ENCODE data around the gene BHLHA9. TPM values are rescaled to one million over a fixed set of nuclear protein-coding genes. Genes with fewer than 3 reads are reported as not detected.

BHLHA9 gene
- total and polyA plus RNA-seq, 2 of the 8 experiments (the other 6 are each of a cell fraction or from before 2014, with no cell fraction given), result 0.29 to 0.34 TPM

GRCh38 chr17:1251866-1252608, 18.2 kb upstream of the BHLHA9 start:
- no peak overlapping the region for H3K23ac ChIP-seq (ENCODE audit: insufficient read length)
- H3K4me1 ChIP-seq (replicated peaks in 1 of 4; ENCODE audit: control insufficient read depth in 3 of 4, insufficient read depth in 4 of 4, low read length in 3 of 4), result no peaks in the 10 kb centered on the region
- no peaks in the 10 kb centered on the region for H3K27me3 ChIP-seq (replicated peaks in 1 of 4; ENCODE audit: control insufficient read depth in 3 of 4, extremely low read depth in 1 of 4, insufficient read depth in 3 of 4, low read length in 3 of 4)
- no peak overlapping the region for H4K8ac ChIP-seq (ENCODE audit: extremely low read depth, insufficient read depth, low read length)
- no peak overlapping the region for H2AFZ ChIP-seq (ENCODE audit: low read length)
- no peak overlapping the region for H3K18ac ChIP-seq (ENCODE audit: extremely low read depth, low read length)
- no peak overlapping the region for H3K4me2 ChIP-seq (ENCODE audit: insufficient read depth in 1 of 2, low read depth in 2 of 2, low read length in 2 of 2)
- H3K9ac ChIP-seq (replicated peaks in 1 of 4; ENCODE audit: extremely low read depth in 1 of 4, low read depth in 3 of 4, low read length in 3 of 4), result no peak overlapping the region
- no peak overlapping the region for H3K14ac ChIP-seq (ENCODE audit: insufficient read length)
- no peak overlapping the region for H3K56ac ChIP-seq (replicated peaks; ENCODE audit: insufficient read length, low read depth, low read length)
- H3K23me2 ChIP-seq (ENCODE audit: low read depth, low read length), result no peaks in the 10 kb centered on the region
- H2BK5ac ChIP-seq (ENCODE audit: low read depth, low read length), result no peak overlapping the region
- no peaks in the 10 kb centered on the region for H3K36me3 ChIP-seq (ENCODE audit: control insufficient read depth in 2 of 4, insufficient read depth in 4 of 4, low read length in 3 of 4)
- no peak overlapping the region for H2BK12ac ChIP-seq (ENCODE audit: low read depth, low read length)
- no peak for DNase-seq (ENCODE audit: low read depth in 1 of 2, low spot score in 2 of 2)
- peaks cover 0 to 3% of the 10 kb centered on the region in 2 experiments; a peak in 1 of 4 replicates for H3K9me3 ChIP-seq (ENCODE audit: insufficient read depth in 2 of 2, low read depth in 1 of 2, low read length in 1 of 2)
- H3K79me1 ChIP-seq (ENCODE audit: low read depth, low read length), result no peaks in the 10 kb centered on the region
- FAIRE-seq, result no peak
- no peak overlapping the region for H2BK20ac ChIP-seq (ENCODE audit: low read length)
- H3K4ac ChIP-seq (replicated peaks; ENCODE audit: insufficient read length, low read depth, low read length), result no peak overlapping the region
- no peak overlapping the region for H2BK120ac ChIP-seq (replicated peaks; ENCODE audit: low read depth, low read length)
- TF ChIP-seq CTBP2 (IDR thresholded peaks at IDR 0.05; ENCODE audit: borderline replicate concordance, insufficient read depth, insufficient read length, low read length) (no peak), KDM4A (IDR thresholded peaks at IDR 0.05; ENCODE audit: low read depth, low read length, severe bottlenecking) (no peak), E2F6 (IDR thresholded peaks at IDR 0.05) (no peak), TAF7 (optimal IDR thresholded peaks at IDR 0.05; ENCODE audit: borderline replicate concordance, low read depth, low read length) (no peak), BCL11A (IDR thresholded peaks at IDR 0.05; ENCODE audit: low read depth in 2 of 2, low read length in 2 of 2) (no peak), TBP (IDR thresholded peaks at IDR 0.05; ENCODE audit: low read depth, low read length) (no peak), NANOG (IDR thresholded peaks at IDR 0.05; ENCODE audit: insufficient read depth, low read depth, low read length, poor library complexity, severe bottlenecking) (no peak)
- no peak overlapping the region for H3K4me3 ChIP-seq (ENCODE audit: extremely low read depth in 1 of 4, insufficient read depth in 2 of 4, low read depth in 3 of 4, low read length in 4 of 4)
- H3K27ac ChIP-seq (ENCODE audit: low read depth, low read length), result no peak overlapping the region
- ChIA-PET CTCF (ENCODE audit: partially characterized antibody) (interaction anchor here (0.7 to 1.1 kb wide), 2 partner anchors 15 to 469 kb away, joined by 4 to 5 read pairs; no protein-coding TSS in a partner anchor), POLR2A (ENCODE audit: partially characterized antibody) (interaction anchor here (0.7 kb wide), 1 partner anchor 20 kb away, joined by 3 read pairs; no protein-coding TSS in a partner anchor)
- no peak overlapping the region for H4K5ac ChIP-seq (ENCODE audit: insufficient read length, low read depth, low read length)
- H3K79me2 ChIP-seq (ENCODE audit: control insufficient read depth in 1 of 2, insufficient read depth in 2 of 2, low read length in 2 of 2), result no peaks in the 10 kb centered on the region
- H4K91ac ChIP-seq (replicated peaks; ENCODE audit: insufficient read length, low read length), result no peak overlapping the region
- 84% methylated on average over 16 of the region's 16 CpGs; no CpG with 5 or more reads in 1 of the 2 experiments for WGBS, 2 experiments (ENCODE audit: extremely low coverage in 1 of 2, insufficient coverage in 1 of 2, insufficient read length in 1 of 2, insufficient replicate concordance in 2 of 2, low coverage in 1 of 2, low lambda C conversion rate in 2 of 2, missing lambda C conversion rate in 1 of 2)
- no peaks in the 10 kb centered on the region for H4K20me1 ChIP-seq (replicated peaks in 1 of 2; ENCODE audit: control insufficient read depth in 1 of 2, insufficient read depth in 2 of 2, low read length in 2 of 2)
- H2BK15ac ChIP-seq (ENCODE audit: low read length), result no peak overlapping the region
- no peak overlapping the region for H2AK5ac ChIP-seq (ENCODE audit: low read depth, low read length)
